HFF-Myc (cell line): Measurements from ENCODE around the gene PNMA8B.

Experiments
- DNase-seq: peaks from one replicate; pipeline ENCODE4 v3.0.0-alpha.2; 2011; ENCODE audit warnings: low read depth; ENCODE audit errors: extremely low read depth
- H3K4me3 ChIP-seq: replicated peaks from 2 replicates; pipeline ENCODE4 v1.5.1; 2011; ENCODE audit warnings: low read depth, mild to moderate bottlenecking, control low read depth, low read length
- TF ChIP-seq, protein P1 (sequence below): IDR thresholded peaks from 2 replicates; pipeline ENCODE4 v1.5.1; 2012; ENCODE audit warnings: mild to moderate bottlenecking, low read depth, low read length, control low read depth; ENCODE audit errors: missing control alignments

Gene PNMA8B

DNA sequence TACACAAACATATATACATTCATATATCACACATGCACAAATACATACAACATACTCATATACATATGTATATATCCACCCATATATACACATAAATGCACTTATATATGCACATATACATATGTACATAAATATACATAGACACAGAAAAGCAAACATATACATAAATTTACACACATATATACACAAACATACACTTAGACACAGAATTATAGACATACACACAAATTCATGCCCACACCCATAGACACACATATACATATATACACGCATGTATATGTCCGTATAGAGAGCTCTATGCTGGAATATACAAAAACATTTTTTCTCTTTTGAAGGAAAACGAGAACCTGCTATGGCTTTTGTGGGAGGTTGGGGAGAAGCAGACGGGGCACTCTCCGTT lies 44.9 kb downstream of the PNMA8B start:
- no peak overlapping the region for H3K4me3 ChIP-seq
- DNase-seq = no peak
- TF ChIP-seq, protein P1, sequence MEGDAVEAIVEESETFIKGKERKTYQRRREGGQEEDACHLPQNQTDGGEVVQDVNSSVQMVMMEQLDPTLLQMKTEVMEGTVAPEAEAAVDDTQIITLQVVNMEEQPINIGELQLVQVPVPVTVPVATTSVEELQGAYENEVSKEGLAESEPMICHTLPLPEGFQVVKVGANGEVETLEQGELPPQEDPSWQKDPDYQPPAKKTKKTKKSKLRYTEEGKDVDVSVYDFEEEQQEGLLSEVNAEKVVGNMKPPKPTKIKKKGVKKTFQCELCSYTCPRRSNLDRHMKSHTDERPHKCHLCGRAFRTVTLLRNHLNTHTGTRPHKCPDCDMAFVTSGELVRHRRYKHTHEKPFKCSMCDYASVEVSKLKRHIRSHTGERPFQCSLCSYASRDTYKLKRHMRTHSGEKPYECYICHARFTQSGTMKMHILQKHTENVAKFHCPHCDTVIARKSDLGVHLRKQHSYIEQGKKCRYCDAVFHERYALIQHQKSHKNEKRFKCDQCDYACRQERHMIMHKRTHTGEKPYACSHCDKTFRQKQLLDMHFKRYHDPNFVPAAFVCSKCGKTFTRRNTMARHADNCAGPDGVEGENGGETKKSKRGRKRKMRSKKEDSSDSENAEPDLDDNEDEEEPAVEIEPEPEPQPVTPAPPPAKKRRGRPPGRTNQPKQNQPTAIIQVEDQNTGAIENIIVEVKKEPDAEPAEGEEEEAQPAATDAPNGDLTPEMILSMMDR = no peak

DNA sequence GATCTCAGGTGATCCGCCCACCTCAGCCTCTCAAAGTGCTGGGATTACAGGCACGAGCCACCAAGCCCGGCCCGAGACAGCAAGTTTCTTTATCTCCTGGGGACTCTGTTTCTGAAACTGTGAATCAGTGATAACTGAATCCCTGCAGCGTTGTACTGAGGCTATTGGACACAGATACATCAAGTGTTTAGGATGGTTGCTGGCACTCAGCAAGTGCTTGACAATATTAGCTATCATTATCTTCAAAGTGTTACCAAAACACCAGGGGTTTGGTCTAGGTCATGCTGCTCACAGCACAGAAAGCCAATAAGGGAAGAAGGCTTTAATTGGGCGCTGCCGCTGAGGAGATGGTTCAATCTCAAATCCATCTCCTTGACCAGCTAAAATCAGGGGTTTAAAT lies 46.4 kb downstream of the PNMA8B start:
- DNase-seq = no peak
- no peak overlapping the region for H3K4me3 ChIP-seq
- TF ChIP-seq, protein P1 = no peak

DNA sequence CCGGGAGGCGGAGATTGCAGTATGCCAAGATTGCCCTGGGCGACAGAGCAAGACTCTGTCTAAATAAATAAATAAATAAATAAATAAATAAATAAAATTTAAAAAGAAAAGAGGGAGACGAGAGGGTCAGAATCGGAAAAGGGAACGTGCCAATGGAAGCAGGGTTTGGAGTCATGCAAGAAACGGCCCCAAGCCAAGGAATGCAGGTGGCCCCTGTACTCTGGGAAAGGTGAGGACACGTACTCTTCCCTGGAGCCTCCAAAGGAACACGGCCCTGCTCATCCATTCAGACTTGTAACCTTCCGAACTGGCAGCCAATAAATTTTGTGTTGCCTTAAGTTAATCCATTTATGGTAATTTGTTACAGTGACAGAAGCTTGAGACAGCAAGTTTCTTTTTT lies 47.1 kb downstream of the PNMA8B start:
- TF ChIP-seq, protein P1 = no peak
- H3K4me3 ChIP-seq = no peak overlapping the region
- DNase-seq = no peak

DNA sequence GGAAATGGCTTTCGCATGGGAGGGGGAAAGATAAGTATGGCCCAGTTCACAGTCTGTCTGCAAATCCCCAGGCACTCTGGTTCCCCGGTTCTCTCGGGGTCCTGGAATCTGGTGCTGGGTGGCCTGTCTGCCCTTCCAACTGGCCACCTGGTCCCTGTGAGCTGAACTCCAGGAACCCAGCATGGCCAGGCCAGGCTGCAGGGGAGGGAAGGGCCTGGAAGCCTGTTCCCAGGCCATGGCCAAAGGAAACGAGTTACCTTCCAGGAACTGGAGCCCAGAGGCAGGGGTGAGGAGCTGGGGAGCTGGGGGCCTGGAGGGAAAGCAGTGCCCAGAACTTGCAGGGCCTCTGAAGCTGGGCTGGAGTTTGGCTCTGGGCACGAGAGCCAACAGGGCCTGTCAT lies 47.8 kb downstream of the PNMA8B start:
- H3K4me3 ChIP-seq = no peak overlapping the region
- no peak for DNase-seq
- TF ChIP-seq, protein P1 = no peak

DNA sequence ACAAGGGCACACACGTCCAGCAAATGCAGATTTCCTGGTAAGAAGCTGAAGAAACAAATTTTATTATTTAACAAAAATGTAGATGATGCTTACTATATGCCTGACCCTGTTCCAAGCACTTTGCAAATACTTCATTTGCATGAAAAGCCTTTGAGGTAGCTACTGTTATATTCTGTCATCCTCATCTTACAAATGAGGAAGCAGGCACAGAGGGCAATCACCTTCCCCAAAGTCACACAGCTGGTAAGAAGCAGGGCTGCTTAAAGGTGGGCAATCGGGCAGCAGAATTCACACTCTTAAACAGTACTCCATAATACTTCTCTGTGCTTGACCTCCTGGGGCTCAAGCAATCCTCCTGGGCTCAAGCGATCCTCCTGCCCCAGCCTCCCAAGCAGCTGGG lies 48.7 kb downstream of the PNMA8B start:
- DNase-seq = no peak
- TF ChIP-seq, protein P1 = no peak
- no peak overlapping the region for H3K4me3 ChIP-seq

DNA sequence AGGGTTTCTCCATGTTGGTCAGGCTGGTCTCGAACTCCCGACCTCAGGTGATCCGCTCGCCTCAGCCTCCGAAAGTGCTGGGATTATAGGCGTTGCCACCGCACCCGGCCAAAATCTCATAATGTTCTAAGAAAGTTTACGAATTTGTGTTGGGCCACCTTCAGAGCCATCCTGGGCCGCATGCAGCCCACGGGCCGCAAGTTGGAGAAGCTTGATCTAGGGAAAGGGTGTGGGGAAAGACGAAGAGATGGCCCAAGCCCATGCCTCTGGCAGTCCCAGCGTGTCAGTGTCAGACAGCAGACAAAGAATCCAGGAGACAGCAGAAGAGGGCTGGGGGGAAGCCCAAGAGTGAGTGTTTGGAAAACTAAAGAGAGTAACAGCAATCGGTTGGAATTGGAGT lies 49.6 kb downstream of the PNMA8B start:
- DNase-seq = no peak
- TF ChIP-seq, protein P1 = no peak
- H3K4me3 ChIP-seq = no peak overlapping the region

DNA sequence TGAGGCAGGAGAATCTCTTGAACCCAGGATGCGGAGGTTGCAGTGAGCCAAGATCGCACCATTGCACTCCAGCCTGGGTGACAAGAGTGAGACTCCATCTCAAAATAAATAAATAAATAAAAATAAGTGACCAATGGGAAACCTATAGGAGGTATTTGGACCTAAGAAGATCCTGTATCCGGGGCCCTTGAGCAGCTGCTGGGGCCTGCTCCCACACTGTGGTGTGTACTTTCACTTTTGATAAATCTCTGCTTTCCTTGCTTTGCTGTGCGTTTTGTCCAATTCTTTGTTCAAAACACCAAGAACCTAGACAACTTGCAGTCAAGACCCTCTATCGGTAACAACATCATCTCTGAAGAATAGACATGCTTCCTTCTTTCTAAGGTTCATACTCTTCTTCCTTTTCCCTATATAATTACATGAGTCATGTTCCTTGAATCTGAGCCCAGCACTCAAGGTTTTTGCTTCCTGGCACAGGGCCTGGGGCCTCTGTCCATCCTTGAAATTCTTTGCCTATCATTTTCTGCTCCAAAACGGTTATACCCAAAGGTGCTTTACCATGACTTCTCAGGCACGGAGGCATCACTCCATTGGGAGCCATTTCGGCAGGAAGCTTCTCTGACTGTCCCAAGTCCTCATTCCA lies 52.7 kb downstream of the PNMA8B start:
- DNase-seq = no peak
- TF ChIP-seq, protein P1 = no peak
- H3K4me3 ChIP-seq = no peak overlapping the region
